ENCODE measurements around the gene RPS6KA2. TPM values are rescaled to one million over a fixed set of nuclear protein-coding genes. Genes with fewer than 3 reads are reported as not detected.

The RPS6KA2 gene
- total and polyA plus RNA-seq, 3 donors from 2014 or later = 18.4 to 21.7 (median 19.8) TPM

DNA sequence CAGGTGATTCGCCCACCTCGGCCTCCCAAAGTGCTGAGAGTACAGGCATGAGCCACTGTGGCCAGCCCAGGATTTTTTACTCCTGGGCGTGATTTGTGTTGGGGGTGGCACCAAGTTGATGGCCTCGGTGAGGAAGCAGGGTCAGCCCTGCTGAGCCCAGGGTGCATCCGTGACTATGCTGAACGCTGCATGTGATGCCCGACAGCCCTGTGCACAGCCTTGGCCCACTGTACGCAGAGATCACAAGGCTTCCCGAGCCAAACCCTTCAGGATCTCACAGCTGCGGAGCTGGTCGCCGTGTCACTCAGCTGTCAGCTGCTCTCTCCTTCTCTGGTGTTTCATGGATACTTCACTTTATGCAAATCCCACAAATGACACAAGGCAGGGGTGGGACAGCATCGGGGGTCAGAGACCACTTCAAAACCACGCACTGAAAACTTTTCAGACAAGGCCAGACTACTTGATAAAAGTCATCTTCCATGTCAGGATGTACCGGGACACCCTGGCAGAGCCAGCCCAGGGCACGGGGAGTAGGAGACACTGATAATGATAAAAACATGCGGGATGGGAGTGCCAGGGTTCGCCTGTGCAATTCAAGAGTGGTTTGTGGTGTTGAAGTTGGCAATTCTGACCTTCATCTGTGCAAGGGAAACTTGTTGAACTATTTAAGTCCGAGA is 31.2 kb upstream of the RPS6KA2 start:
- Histone ChIP-seq H3K27ac (no peak overlapping the region), H3K36me3 (ENCODE audit: low read depth, missing control alignments) (no peaks in the 10 kb centered on the region), H3K4me1 (no peaks in the 10 kb centered on the region), H3K4me3 (no peak overlapping the region), H3K27me3 (no peaks in the 10 kb centered on the region), H3K9me3 (no peaks in the 10 kb centered on the region)
- intact Hi-C loops (cut with DNase I; ENCODE audit: low total_unique reads) = no loop called here
- 89% methylated on average over 19 of the region's 19 CpGs for WGBS, 2 donors
- TF ChIP-seq, protein P1, sequence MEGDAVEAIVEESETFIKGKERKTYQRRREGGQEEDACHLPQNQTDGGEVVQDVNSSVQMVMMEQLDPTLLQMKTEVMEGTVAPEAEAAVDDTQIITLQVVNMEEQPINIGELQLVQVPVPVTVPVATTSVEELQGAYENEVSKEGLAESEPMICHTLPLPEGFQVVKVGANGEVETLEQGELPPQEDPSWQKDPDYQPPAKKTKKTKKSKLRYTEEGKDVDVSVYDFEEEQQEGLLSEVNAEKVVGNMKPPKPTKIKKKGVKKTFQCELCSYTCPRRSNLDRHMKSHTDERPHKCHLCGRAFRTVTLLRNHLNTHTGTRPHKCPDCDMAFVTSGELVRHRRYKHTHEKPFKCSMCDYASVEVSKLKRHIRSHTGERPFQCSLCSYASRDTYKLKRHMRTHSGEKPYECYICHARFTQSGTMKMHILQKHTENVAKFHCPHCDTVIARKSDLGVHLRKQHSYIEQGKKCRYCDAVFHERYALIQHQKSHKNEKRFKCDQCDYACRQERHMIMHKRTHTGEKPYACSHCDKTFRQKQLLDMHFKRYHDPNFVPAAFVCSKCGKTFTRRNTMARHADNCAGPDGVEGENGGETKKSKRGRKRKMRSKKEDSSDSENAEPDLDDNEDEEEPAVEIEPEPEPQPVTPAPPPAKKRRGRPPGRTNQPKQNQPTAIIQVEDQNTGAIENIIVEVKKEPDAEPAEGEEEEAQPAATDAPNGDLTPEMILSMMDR (IDR thresholded peaks at IDR 0.05) = no peak
- no peak for TF ChIP-seq POLR2A (IDR thresholded peaks at IDR 0.05)
- DNase-seq = no peak

DNA sequence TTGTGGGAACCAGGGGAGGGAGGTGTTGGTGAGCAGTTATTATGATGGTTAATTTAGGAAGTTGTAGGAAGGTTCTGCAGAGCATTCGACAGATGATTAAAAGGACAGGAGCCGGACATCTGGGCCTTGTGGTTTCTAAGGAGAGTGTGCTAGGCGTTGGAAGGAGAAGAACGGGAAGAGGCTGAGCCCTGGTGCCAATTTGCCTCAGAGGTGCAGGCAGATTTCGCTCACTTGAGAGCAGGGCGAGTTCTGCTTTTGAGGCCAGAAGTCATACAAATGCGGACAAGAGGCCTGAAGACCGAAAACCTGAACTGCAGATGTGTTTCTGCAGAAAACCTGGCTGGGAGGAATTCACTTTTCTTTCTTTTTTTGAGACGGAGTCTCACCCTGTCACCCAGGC is 30.5 kb upstream of the RPS6KA2 start:
- Histone ChIP-seq H3K36me3 (ENCODE audit: low read depth, missing control alignments) (no peaks in the 10 kb centered on the region), H3K4me1 (no peaks in the 10 kb centered on the region), H3K27ac (no peak overlapping the region), H3K27me3 (no peaks in the 10 kb centered on the region), H3K4me3 (no peak overlapping the region), H3K9me3 (no peaks in the 10 kb centered on the region)
- TF ChIP-seq, protein P1 (IDR thresholded peaks at IDR 0.05) = no peak
- TF ChIP-seq POLR2A (IDR thresholded peaks at IDR 0.05) = no peak
- DNase-seq = no peak
- WGBS, 2 donors = 65 to 71% methylated on average over 9 of the region's 9 CpGs
- intact Hi-C loops (cut with DNase I; ENCODE audit: low total_unique reads) = no loop called here

DNA sequence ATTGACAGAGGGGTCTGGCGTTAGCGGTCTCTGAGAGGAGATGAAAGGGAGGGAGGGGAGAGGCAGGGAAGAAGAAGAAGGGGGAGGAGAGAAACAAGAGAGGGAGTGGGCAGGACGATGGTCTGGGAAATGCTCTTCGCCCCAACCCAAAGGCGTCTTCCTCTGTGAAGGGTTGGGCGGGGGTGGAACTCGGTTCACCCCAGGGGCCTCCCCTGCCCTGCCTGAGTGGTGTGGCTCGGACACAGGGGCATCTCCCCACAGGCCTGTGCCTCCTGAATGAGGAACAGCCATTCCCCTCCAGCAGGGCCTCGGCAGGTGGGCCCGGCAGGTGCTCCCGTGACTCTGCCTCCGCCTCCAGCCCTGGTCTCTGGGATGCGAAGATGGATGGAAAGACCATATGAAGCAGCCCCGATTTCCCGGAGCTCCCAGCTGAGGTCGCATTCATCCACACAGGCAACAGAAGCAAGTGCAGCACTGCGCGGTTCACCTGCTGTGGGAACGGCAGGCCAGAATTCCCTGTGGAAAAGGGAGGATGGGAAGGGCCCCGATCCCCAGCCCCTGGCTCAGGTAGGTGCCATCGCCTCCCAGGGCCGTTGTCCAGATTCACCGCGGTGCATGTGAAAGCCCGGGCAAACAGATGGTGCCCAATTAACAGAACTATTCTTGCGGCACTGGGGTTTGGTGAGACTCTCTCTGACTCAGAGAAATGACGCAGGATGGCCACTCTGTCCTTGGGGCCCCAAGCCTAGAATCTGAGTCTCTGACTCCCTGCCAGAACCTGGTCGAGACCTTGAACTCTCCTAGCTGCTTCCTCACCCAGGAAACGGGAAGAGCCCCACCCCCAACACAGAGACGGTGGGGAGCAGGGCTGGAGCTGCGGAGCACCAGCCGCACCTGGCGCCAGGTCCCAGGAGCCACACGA is 29.4 kb upstream of the RPS6KA2 start:
- TF ChIP-seq, protein P1 (IDR thresholded peaks at IDR 0.05) = no peak
- no peak for TF ChIP-seq POLR2A (IDR thresholded peaks at IDR 0.05)
- no peaks in the 10 kb centered on the region for H3K9me3 ChIP-seq
- H3K4me3 ChIP-seq = peak overlapping the region in 1 of 2 donors; percentile 12
- H3K36me3 ChIP-seq (ENCODE audit: low read depth, missing control alignments) = no peaks in the 10 kb centered on the region
- peak; percentile 61 for DNase-seq
- WGBS, 2 donors = 25 to 26% methylated on average over 33 to 34 of the region's 34 CpGs
- H3K27ac ChIP-seq = no peak overlapping the region
- no peaks in the 10 kb centered on the region for H3K27me3 ChIP-seq
- intact Hi-C loops (cut with DNase I; ENCODE audit: low total_unique reads) = no loop called here
- H3K4me1 ChIP-seq = no peaks in the 10 kb centered on the region

DNA sequence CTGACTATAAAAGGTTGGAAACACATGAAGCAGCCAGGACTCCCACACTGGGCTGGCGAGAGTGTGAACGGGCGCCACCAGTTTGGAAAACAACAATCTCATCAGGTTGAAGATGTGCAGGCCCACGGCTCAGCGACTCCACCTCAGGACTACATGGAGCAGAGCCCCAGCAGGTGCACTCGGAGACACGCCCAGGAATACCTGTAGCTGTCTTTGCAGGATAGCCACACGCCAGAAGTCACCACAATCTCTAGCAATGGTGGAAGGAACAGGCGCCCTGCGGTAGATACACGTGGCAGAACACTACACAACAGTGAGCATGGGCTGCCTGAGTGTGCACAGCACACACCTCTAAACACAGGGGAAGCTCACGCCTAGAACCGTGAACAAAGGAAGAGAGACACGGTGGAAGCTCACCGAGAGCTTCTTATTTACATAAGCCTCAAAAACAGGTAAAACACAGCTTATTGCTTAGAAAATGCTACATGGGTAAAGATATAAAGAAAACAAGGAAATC is 28.7 kb upstream of the RPS6KA2 start:
- no peaks in the 10 kb centered on the region for H3K36me3 ChIP-seq (ENCODE audit: low read depth, missing control alignments)
- intact Hi-C loops (cut with DNase I; ENCODE audit: low total_unique reads) = no loop called here
- H3K27ac ChIP-seq = no peak overlapping the region
- WGBS, 2 donors = 74 to 79% methylated on average over 15 of the region's 15 CpGs
- H3K4me1 ChIP-seq = no peaks in the 10 kb centered on the region
- H3K27me3 ChIP-seq = no peaks in the 10 kb centered on the region
- no peak for DNase-seq
- TF ChIP-seq, protein P1 (IDR thresholded peaks at IDR 0.05) = no peak
- no peak for TF ChIP-seq POLR2A (IDR thresholded peaks at IDR 0.05)
- no peaks in the 10 kb centered on the region for H3K9me3 ChIP-seq
- H3K4me3 ChIP-seq = no peak overlapping the region

Measured in testis (tissue), 3 donors.